H1 (cell line): ENCODE results near the gene FBXO5. TPM values are rescaled to one million over a fixed set of nuclear protein-coding genes. Genes with fewer than 3 reads are reported as not detected.

Experiments used
- CTCF ChIA-PET: fragments of 300-600 bp; sonication (Branson Sonifier 250); formaldehyde crosslinking; loops from one replicate; lab custom pipeline; 2021; ENCODE audit not compliant: partially characterized antibody; lab: Charles Lee
- POLR2A ChIA-PET: fragments of 300-600 bp; sonication (Branson Sonifier 250); formaldehyde crosslinking; loops from one replicate; lab custom pipeline; 2021; ENCODE audit warnings: inconsistent platforms; ENCODE audit not compliant: partially characterized antibody; lab: Charles Lee
- DNase-seq, 2 experiments: peaks; one replicate each; pipeline versions ENCODE4 v3.0.0 to v3.0.0-alpha.2; 2010 to 2022; ENCODE audit warnings: low spot score in 2 of 2, low read depth in 1 of 2, mixed read lengths in 1 of 2
- FAIRE-seq: peaks from 2 replicates; lab custom pipeline; 2011; peaks lifted over from hg19 to GRCh38; lab: Jason Lieb, UNC
- H2AFZ ChIP-seq: 2 replicates; pipeline ENCODE4 v1.8.1; 2012; ENCODE audit warnings: low read length, inconsistent platforms
- H2AK5ac ChIP-seq: 2 replicates; pipeline ENCODE4 v1.6.1; 2013; ENCODE audit warnings: low read depth, low read length
- H2BK120ac ChIP-seq: replicated peaks from 2 replicates; pipeline ENCODE3; 2013; ENCODE audit warnings: low read depth, low read length, inconsistent platforms
- H2BK12ac ChIP-seq: 2 replicates; pipeline ENCODE4 v1.6.1; 2013; ENCODE audit warnings: low read depth, low read length
- H2BK15ac ChIP-seq: 2 replicates; pipeline ENCODE4 v1.6.1; 2013; ENCODE audit warnings: low read length
- H2BK20ac ChIP-seq: 2 replicates; pipeline ENCODE4 v1.6.1; 2013; ENCODE audit warnings: low read length
- H2BK5ac ChIP-seq: 2 replicates; pipeline ENCODE4 v1.6.1; 2013; ENCODE audit warnings: low read depth, low read length
- H3K14ac ChIP-seq: 2 replicates; pipeline ENCODE4 v1.6.1; 2013; ENCODE audit warnings: inconsistent platforms; ENCODE audit not compliant: insufficient read length
- H3K18ac ChIP-seq: 2 replicates; pipeline ENCODE4 v1.6.1; 2013; ENCODE audit warnings: low read length; ENCODE audit errors: extremely low read depth
- H3K23ac ChIP-seq: 2 replicates; pipeline ENCODE4 v1.6.1; 2013; ENCODE audit warnings: inconsistent platforms; ENCODE audit not compliant: insufficient read length
- H3K23me2 ChIP-seq: 2 replicates; pipeline ENCODE4 v1.6.1; 2013; ENCODE audit warnings: low read depth, low read length
- H3K27ac ChIP-seq: 2 replicates; pipeline ENCODE4 v1.6.1; 2011; ENCODE audit warnings: low read depth, low read length, inconsistent platforms
- H3K27me3 ChIP-seq, 4 experiments: replicated peaks in 1 of 4; 1 replicate in 1 of 4; 2 replicates in 3 of 4; pipeline versions ENCODE4 v1.6.1 to v1.8.1; 2011 to 2013; ENCODE audit warnings: low read length in 3 of 4, mild to moderate bottlenecking in 3 of 4, inconsistent platforms in 2 of 4, mixed read lengths in 2 of 4, moderate library complexity in 1 of 4; ENCODE audit not compliant: control insufficient read depth in 3 of 4, insufficient read depth in 3 of 4; ENCODE audit errors: extremely low read depth in 1 of 4
- H3K36me3 ChIP-seq, 4 experiments: 2 replicates each; pipeline versions ENCODE4 v1.6.1 to v1.8.1; 2011 to 2013; ENCODE audit warnings: mild to moderate bottlenecking in 4 of 4, low read length in 3 of 4, moderate library complexity in 2 of 4, control low read depth in 1 of 4, inconsistent platforms in 1 of 4; ENCODE audit not compliant: insufficient read depth in 4 of 4, control insufficient read depth in 2 of 4
- H3K4ac ChIP-seq: replicated peaks from 2 replicates; pipeline ENCODE3; 2013; ENCODE audit warnings: low read length, low read depth, mixed read lengths, inconsistent platforms; ENCODE audit not compliant: insufficient read length
- H3K4me1 ChIP-seq, 4 experiments: replicated peaks in 1 of 4; 1 replicate in 1 of 4; 2 replicates in 3 of 4; pipeline versions ENCODE4 v1.6.1 to v1.8.1; 2011 to 2013; ENCODE audit warnings: low read length in 3 of 4, inconsistent platforms in 2 of 4, mixed read lengths in 1 of 4; ENCODE audit not compliant: insufficient read depth in 4 of 4, control insufficient read depth in 3 of 4
- H3K4me2 ChIP-seq, 2 experiments: 2 replicates each; pipeline versions ENCODE4 v1.6.1 to v1.8.1; 2011 to 2013; ENCODE audit warnings: low read depth in 2 of 2, low read length in 2 of 2, control low read depth in 1 of 2, inconsistent platforms in 1 of 2, mild to moderate bottlenecking in 1 of 2; ENCODE audit not compliant: insufficient read depth in 1 of 2
- H3K4me3 ChIP-seq, 4 experiments: fragments of 200-600, 300-600 bp in 1 of 4; sonication (generic), shearing (Covaris generic), sonication (Bioruptor Twin) in 1 of 4; 2 replicates each; pipeline versions ENCODE4 v1.5.1 to v1.8.1; 2011 to 2016; ENCODE audit warnings: low read length in 4 of 4, low read depth in 3 of 4, control low read depth in 2 of 4, inconsistent platforms in 2 of 4, mild to moderate bottlenecking in 2 of 4, mixed read lengths in 1 of 4, moderate library complexity in 1 of 4; ENCODE audit not compliant: insufficient read depth in 2 of 4; ENCODE audit errors: extremely low read depth in 1 of 4
- H3K56ac ChIP-seq: replicated peaks from 2 replicates; pipeline ENCODE3; 2013; ENCODE audit warnings: low read depth, mild to moderate bottlenecking, mixed read lengths, low read length, inconsistent platforms; ENCODE audit not compliant: insufficient read length
- H3K79me1 ChIP-seq: 2 replicates; pipeline ENCODE4 v1.6.1; 2013; ENCODE audit warnings: low read depth, low read length, control low read depth
- H3K79me2 ChIP-seq, 2 experiments: 2 replicates each; pipeline versions ENCODE4 v1.6.1 to v1.8.1; 2012 to 2013; ENCODE audit warnings: low read length in 2 of 2, mild to moderate bottlenecking in 2 of 2, inconsistent platforms in 1 of 2; ENCODE audit not compliant: insufficient read depth in 2 of 2, control insufficient read depth in 1 of 2
- H3K9ac ChIP-seq, 4 experiments: replicated peaks in 1 of 4; 1 replicate in 1 of 4; 2 replicates in 3 of 4; pipeline versions ENCODE4 v1.6.1 to v1.8.1; 2011 to 2013; ENCODE audit warnings: low read depth in 3 of 4, low read length in 3 of 4, control low read depth in 2 of 4, mild to moderate bottlenecking in 2 of 4, moderate library complexity in 2 of 4, inconsistent platforms in 1 of 4; ENCODE audit errors: extremely low read depth in 1 of 4
- H3K9me3 ChIP-seq, 2 experiments: 2 replicates each; pipeline versions ENCODE4 v1.6.1 to v1.8.1; 2012 to 2013; ENCODE audit warnings: mild to moderate bottlenecking in 2 of 2, moderate library complexity in 2 of 2, control low read depth in 1 of 2, inconsistent platforms in 1 of 2, low read depth in 1 of 2, low read length in 1 of 2, mixed read lengths in 1 of 2; ENCODE audit not compliant: insufficient read depth in 2 of 2
- H4K20me1 ChIP-seq, 2 experiments: replicated peaks in 1 of 2; 2 replicates each; pipeline versions ENCODE3 to v1.8.1; 2011 to 2013; ENCODE audit warnings: inconsistent platforms in 2 of 2, low read length in 2 of 2, mild to moderate bottlenecking in 1 of 2; ENCODE audit not compliant: insufficient read depth in 2 of 2, control insufficient read depth in 1 of 2
- H4K5ac ChIP-seq: 2 replicates; pipeline ENCODE4 v1.6.1; 2013; ENCODE audit warnings: low read length, low read depth, mixed read lengths, inconsistent platforms; ENCODE audit not compliant: insufficient read length
- H4K8ac ChIP-seq: 2 replicates; pipeline ENCODE4 v1.8.0; 2013; ENCODE audit warnings: mild to moderate bottlenecking, moderate library complexity, low read length, inconsistent platforms; ENCODE audit not compliant: insufficient read depth; ENCODE audit errors: extremely low read depth
- H4K91ac ChIP-seq: replicated peaks from 2 replicates; pipeline ENCODE3; 2013; ENCODE audit warnings: low read length, mixed read lengths, inconsistent platforms; ENCODE audit not compliant: insufficient read length
- POLR2A ChIP-seq, 2 experiments: IDR thresholded peaks; 1 replicate in 1 of 2; 2 replicates in 1 of 2; pipeline ENCODE4 v1.6.1; 2011; ENCODE audit warnings: low read depth in 2 of 2, low read length in 2 of 2, mild to moderate bottlenecking in 2 of 2; ENCODE audit errors: control extremely low read depth in 1 of 2
- RNF2 ChIP-seq: fragments of 200-900, 300-1000 bp; sonication (generic); IDR thresholded peaks from 2 replicates; pipeline ENCODE4 v1.7.1; 2016; ENCODE audit warnings: borderline replicate concordance, low read depth, mild to moderate bottlenecking, antibody characterized with exemption, low read length; ENCODE audit not compliant: poor library complexity, severe bottlenecking; ENCODE audit errors: missing control alignments
- SUZ12 ChIP-seq: fragments of 200-600 bp; sonication (generic); IDR thresholded peaks from 2 replicates; pipeline ENCODE4 v1.6.1; 2012; ENCODE audit warnings: mild to moderate bottlenecking, inconsistent platforms, low read length, moderate library complexity, mixed read lengths
- WGBS, 2 experiments: shearing (Covaris generic) in 1 of 2; methylation state at CpG; one replicate each; pipeline versions ENCODE4 v1.1.6 to v1.1.7; 2013 to 2015; ENCODE audit warnings: low lambda C conversion rate in 2 of 2, mixed read lengths in 2 of 2, inconsistent platforms in 1 of 2, low coverage in 1 of 2, missing lambda C conversion rate in 1 of 2; ENCODE audit not compliant: insufficient replicate concordance in 2 of 2, insufficient coverage in 1 of 2, insufficient read length in 1 of 2; ENCODE audit errors: extremely low coverage in 1 of 2, missing lambda C conversion rate in 1 of 2; 5-methylcytosine and 5-hydroxymethylcytosine counted together
- polyA plus RNA-seq, 7 experiments: library from polyadenylated mRNA; depleted of rRNA in 3 of 7; stranded (reverse) in 5 of 7; unstranded in 2 of 7; fragments of >200 nt in 5 of 7; fragments of 200-250 nt in 2 of 7; gene quantifications; 1 replicate in 5 of 7; 2 replicates in 1 of 7; 4 replicates in 1 of 7; pipeline versions ENCODE4 v1.2.1 to v1.2.3, GENCODE V29; 2011 to 2013; ENCODE audit warnings: missing spikeins in 2 of 7, mixed read lengths in 2 of 7
- total RNA-seq: library from RNA; stranded (reverse); fragmentation: NEBNext Ultra II Directional; extraction: Animal tissue kit (Norgen Biotek cat#: 25700); gene quantifications from 2 replicates; pipeline ENCODE4 v1.2.1, GENCODE V29; 2021

FBXO5 gene
- total and polyA plus RNA-seq, 2 of the 8 experiments (the other 6 are each of a cell fraction or from before 2014, with no cell fraction given): 13.7 to 55.1 TPM

GRCh38 chr6:152952866-152953509, 29.9 kb downstream of the FBXO5 start:
- no peak overlapping the region for H2AFZ ChIP-seq
- H3K27me3 ChIP-seq: no peaks in the 10 kb centered on the region
- no peak overlapping the region for H2BK5ac ChIP-seq
- POLR2A ChIA-PET: interaction anchor here (1.5 kb wide), 1 partner anchor 30 kb away, joined by 3 read pairs; the partner anchor contains the start of gene FBXO5
- no peak for DNase-seq
- H3K36me3 ChIP-seq: no peaks in the 10 kb centered on the region
- H2AK5ac ChIP-seq: no peak overlapping the region
- H2BK12ac ChIP-seq: no peak overlapping the region
- H3K4me3 ChIP-seq: no peak overlapping the region; a peak in 1 of 8 replicates
- H3K27ac ChIP-seq: no peak overlapping the region
- no peak overlapping the region for H3K4ac ChIP-seq
- no peak overlapping the region for H3K18ac ChIP-seq
- no peak overlapping the region for H4K8ac ChIP-seq
- H4K91ac ChIP-seq: no peak overlapping the region
- CTCF ChIA-PET: interaction anchor here (0.9 to 3.0 kb wide), 25 partner anchors 10 to 434 kb away, joined by 3 to 35 read pairs (median 5); partner anchors contain the start of gene VIP
- H2BK120ac ChIP-seq: no peak overlapping the region
- no peaks in the 10 kb centered on the region for H3K23me2 ChIP-seq
- no peaks in the 10 kb centered on the region for H4K20me1 ChIP-seq
- H3K9me3 ChIP-seq: no peaks in the 10 kb centered on the region; a peak in 1 of 4 replicates
- H3K79me1 ChIP-seq: no peaks in the 10 kb centered on the region
- WGBS, 2 experiments: 76% methylated on average over 7 of the region's 7 CpGs; no CpG with 5 or more reads in 1 of the 2 experiments
- no peaks in the 10 kb centered on the region for H3K79me2 ChIP-seq
- FAIRE-seq: peak; percentile 24
- H3K23ac ChIP-seq: no peak overlapping the region
- H3K14ac ChIP-seq: no peak overlapping the region
- no peak overlapping the region for H3K56ac ChIP-seq
- no peak overlapping the region for H2BK15ac ChIP-seq
- no peak overlapping the region for H2BK20ac ChIP-seq
- no peak overlapping the region for H3K9ac ChIP-seq
- no peak overlapping the region for H3K4me2 ChIP-seq
- H4K5ac ChIP-seq: no peak overlapping the region
- peaks cover 0 to 4% (median 0%) of the 10 kb centered on the region in 4 experiments; a peak in 1 of 7 replicates for H3K4me1 ChIP-seq
- TF ChIP-seq POLR2A (IDR thresholded peaks at IDR 0.05; ENCODE audit: control extremely low read depth in 1 of 2, low read depth in 2 of 2, low read length in 2 of 2) (no peak), RNF2 (no peak), SUZ12 (no peak)
